ENCODE measurements around the gene PCNX2.

Gene PCNX2

DNA sequence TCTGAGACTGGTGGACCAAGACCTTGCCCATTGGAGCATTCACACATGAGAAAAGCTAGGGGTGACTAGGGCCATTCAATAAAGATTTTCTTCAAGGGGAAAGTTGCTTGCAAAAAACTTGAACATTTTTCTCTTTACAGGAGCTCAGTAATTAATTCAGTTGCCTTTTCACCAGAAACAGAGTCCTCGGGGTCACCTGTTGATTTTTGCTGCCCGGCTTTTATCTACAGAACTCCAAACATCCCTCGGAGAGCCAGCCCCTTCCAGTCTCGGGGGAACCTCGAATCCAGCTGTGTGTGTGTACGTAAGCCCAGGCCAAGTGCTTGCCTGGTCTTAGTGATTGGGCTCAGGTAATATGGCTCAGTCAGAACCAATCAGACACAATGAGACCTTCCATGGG, 47.5 kb downstream of the PCNX2 start:
- TF ChIP-seq, protein P1, sequence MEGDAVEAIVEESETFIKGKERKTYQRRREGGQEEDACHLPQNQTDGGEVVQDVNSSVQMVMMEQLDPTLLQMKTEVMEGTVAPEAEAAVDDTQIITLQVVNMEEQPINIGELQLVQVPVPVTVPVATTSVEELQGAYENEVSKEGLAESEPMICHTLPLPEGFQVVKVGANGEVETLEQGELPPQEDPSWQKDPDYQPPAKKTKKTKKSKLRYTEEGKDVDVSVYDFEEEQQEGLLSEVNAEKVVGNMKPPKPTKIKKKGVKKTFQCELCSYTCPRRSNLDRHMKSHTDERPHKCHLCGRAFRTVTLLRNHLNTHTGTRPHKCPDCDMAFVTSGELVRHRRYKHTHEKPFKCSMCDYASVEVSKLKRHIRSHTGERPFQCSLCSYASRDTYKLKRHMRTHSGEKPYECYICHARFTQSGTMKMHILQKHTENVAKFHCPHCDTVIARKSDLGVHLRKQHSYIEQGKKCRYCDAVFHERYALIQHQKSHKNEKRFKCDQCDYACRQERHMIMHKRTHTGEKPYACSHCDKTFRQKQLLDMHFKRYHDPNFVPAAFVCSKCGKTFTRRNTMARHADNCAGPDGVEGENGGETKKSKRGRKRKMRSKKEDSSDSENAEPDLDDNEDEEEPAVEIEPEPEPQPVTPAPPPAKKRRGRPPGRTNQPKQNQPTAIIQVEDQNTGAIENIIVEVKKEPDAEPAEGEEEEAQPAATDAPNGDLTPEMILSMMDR (IDR thresholded peaks at IDR 0.05; ENCODE audit: low read depth, low read length), result no peak
- no peak overlapping the region for H3K4me3 ChIP-seq (ENCODE audit: low read depth, low read length)

DNA sequence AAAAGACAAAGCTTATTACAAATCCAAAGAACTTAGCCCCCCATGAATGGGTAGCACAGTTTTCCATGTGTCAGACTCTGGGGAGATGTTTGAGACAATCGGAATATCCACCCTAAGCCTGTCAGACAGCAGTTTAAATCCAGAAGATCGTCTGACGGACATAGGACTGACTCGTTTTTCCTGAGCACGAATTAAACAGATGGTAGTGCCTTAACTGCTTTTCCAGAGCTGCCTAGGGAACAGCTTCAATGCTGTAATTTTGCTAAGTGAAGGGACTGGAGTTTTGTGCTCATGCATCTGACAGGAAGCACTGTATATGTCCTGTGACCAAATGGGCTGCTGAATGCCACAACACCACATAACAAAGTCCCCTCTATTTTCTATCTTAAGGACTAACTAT, 48.6 kb downstream of the PCNX2 start:
- TF ChIP-seq, protein P1 (IDR thresholded peaks at IDR 0.05; ENCODE audit: low read depth, low read length), result no peak

GRCh38 chr1:233245191-233245765, 50.2 kb downstream of the PCNX2 start:
- TF ChIP-seq, protein P1 (IDR thresholded peaks at IDR 0.05; ENCODE audit: low read depth, low read length), result no peak
- H3K4me3 ChIP-seq (ENCODE audit: low read depth, low read length), result no peak overlapping the region

More for the DNA sequence above, 48.6 kb downstream of the PCNX2 start:
- no peak overlapping the region for H3K4me3 ChIP-seq (ENCODE audit: low read depth, low read length)

DNA sequence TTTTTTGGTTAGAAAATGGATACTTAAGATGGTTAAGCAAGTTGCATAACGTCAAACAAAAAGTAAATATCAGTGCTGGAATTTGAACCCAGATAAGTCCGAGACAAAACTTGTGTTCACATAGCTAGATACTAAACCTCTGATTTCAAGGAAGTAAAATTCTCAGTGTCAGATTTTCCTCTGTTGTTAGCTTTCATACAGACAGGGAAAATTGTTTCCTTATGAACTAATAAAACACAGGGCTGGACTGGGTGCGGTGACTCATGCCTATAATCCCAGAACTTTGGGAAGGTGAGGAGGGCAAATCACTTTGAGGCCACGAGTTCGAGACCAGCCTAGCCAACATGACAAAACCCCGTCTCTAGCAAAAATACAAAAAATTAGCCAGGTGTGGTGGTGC, 51.3 kb downstream of the PCNX2 start:
- H3K4me3 ChIP-seq (ENCODE audit: low read depth, low read length), result no peak overlapping the region
- TF ChIP-seq, protein P1 (IDR thresholded peaks at IDR 0.05; ENCODE audit: low read depth, low read length), result no peak

GRCh38 chr1:233242827-233243483, 52.6 kb downstream of the PCNX2 start:
- no peak overlapping the region for H3K4me3 ChIP-seq (ENCODE audit: low read depth, low read length)
- TF ChIP-seq, protein P1 (IDR thresholded peaks at IDR 0.05; ENCODE audit: low read depth, low read length), result no peak

DNA sequence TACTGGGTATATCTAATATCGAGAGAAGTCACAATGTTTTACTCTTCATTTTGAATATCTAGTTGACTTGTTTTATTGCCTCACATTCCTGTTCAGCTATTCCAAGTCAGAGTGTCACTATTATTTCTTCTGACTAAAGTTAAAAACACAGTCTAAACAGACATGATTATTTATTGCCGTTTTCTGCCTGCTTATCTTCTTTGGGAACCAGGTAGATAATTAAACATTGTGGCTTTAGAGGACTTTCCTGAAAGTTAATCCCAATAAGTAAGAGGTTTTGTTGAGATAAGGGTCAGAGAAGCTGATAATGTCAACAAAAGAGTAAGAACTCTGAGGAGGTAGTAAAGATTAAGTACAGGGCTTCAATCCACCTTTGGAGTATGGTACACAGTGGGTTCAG, 53.8 kb downstream of the PCNX2 start:
- H3K4me3 ChIP-seq (ENCODE audit: low read depth, low read length), result no peak overlapping the region
- TF ChIP-seq, protein P1 (IDR thresholded peaks at IDR 0.05; ENCODE audit: low read depth, low read length), result no peak

GRCh38 chr1:233240829-233241682, 54.5 kb downstream of the PCNX2 start:
- H3K4me3 ChIP-seq (ENCODE audit: low read depth, low read length), result no peak overlapping the region
- TF ChIP-seq, protein P1 (IDR thresholded peaks at IDR 0.05; ENCODE audit: low read depth, low read length), result peak; percentile 79
